IPS-NIHi11 (cell line): ENCODE data around the gene CDC42BPB.
"Not testable (repeated sequence)": the region's sequence is repeated elsewhere in the genome, so short reads cannot be mapped to it uniquely, and the experiment has no call there.

Experiments
- DNase-seq: peaks from one replicate; pipeline ENCODE4 v3.0.0; 2012; ENCODE audit warnings: mixed read lengths, low spot score

The CDC42BPB gene

DNA sequence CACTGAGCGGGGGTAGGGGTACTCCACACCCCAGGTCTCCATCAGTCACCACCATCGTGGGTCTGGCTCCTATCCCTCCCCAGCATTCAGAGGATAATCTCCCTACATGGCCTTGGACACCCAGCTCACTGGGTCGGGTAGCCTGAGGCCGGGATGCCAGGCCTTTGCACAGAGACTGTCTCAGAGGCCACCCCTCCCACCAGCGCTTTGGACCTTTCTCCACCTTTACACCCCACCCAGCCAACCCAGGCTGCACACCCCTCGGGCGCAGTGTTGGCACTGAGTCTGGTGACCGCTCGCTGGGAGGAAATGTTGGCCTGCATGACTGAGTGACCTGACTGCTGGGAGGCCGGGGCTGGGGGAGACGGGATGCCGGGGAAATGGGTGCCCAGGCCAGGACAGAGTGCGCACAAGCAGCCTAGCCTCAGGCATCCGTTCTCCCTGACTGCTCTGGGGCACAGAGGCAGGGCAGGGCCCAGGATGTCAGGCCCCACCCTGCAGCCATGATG lies 16.1 kb upstream of the CDC42BPB start:
- no peak for DNase-seq

DNA sequence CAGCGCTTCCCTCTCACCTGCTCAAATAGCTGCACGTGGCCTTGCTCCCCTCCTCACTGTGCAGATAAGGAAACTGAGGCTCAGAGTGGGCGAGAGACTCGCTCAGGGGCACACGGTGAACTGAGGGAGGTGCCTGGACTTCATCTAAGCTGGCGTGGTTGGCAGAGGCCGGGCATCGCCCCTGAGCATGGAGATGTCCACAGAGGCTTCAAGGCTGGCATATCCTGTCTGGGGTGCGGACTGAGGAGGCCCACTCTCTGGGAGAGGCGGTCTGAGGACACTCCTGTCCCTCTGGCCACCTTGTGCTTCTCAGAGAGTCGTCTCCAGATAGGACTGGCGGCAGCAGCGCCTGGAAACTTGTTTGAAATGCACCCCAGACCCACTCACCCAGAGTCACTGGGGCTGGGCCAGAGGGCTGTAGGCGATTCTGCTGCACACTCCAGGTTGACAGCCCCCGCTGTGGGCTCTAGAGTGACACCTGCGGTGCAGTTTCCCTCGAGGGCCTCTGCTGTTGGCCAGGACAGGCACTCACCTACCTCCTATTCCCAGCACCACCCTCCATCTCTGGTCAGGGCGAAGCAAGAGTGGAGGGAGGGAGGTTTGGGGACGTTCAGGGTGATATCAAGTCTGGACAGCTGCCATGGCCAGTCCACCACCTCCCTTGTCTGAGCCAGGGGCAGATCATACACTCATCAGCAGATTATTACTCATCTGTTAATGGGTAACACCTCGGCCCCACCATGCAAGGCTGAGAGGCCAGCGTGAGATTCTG lies 15.4 kb upstream of the CDC42BPB start:
- DNase-seq = no peak

DNA sequence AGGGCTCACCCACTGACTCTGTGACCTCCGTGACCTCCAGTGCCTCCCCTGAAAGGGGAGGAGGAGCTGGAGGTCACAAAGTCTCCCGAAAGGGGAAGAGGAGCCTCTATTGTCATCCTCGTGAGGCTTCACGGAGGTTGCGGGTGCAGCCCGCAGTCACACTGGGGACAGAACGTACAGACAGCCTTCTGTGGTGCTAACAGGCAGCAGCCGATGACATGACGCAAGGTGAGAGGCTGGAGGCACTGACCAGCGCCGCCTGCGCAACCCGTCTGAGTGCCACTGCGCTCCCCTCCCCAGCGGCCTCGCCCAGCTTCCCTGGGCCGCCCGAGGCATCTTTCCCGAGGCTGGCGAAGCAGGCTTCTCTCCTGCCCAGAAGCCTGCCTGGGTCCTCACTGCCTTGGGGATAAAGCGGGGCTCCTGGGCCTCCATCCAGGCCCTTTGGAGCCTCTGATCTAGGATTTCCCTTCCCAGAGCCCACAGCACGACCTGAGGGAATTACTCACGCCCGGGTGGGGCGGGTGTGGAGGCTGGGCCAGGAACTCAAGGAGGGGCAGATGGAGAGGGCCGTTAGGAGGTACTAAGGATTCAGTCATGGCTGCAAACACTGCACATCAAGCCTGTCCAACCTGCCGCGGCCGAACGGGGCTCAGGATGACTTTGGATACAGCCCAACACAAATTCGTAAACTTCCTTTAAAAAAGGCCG lies 14.3 kb upstream of the CDC42BPB start:
- DNase-seq = no peak

DNA sequence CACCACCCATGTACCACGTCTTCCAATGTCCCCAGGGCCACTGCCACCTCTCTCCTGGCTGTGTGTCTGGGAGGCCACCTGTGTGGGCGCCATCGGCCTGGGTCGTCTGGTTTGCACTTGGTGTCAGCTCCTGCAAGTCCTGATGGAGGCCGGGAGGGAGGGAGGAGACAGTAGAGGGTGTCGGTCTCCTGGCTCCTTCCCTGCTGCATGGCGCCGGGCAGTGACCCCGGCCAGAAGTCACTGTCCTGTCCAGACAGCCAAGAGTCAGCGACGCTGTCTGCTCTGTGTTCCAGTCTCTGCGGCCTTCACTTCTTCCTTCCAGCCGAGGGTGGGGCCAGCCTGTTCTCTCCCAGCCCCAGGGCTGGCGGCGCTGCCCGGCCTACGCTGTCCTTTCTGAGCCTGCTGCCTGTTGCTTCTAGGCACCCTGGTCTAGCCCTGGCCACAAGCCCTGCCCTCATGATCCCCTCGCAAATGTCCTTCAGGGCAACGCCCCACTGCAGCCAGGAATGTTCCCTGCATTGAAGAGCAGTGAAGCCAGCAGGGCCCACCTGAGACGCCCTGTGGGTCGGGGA lies 13.7 kb upstream of the CDC42BPB start:
- no peak for DNase-seq

DNA sequence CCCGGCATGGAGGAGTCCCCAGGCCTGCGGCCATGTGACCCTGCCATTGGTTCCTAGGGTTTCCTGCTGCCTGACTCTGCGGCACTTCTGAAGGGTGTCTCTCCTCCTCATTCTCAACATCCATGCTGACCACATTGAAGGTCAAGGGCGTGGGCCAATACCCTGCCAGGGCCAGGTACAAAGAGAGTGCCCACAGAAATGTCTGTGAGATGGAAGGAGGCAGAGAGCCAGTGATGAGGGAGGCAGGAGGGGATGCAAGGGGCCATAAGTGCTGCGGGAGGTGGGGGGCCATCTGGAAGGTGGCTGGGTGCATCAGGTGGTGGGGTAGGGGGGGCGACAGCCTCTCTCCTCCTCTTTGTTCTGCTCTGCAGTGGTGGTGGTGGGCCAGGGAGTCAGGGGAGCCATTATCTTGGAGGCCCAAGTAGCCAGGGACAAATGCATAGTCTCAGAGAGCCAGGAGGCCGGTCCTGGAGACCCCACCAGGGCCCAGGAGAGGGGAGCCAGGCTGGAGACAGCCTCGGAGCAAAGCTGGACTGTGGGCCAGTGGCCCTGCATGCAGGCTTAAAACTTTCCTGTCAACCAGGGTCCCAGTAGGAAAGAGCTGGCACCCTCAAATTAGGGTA lies 13.0 kb upstream of the CDC42BPB start:
- DNase-seq = no peak

DNA sequence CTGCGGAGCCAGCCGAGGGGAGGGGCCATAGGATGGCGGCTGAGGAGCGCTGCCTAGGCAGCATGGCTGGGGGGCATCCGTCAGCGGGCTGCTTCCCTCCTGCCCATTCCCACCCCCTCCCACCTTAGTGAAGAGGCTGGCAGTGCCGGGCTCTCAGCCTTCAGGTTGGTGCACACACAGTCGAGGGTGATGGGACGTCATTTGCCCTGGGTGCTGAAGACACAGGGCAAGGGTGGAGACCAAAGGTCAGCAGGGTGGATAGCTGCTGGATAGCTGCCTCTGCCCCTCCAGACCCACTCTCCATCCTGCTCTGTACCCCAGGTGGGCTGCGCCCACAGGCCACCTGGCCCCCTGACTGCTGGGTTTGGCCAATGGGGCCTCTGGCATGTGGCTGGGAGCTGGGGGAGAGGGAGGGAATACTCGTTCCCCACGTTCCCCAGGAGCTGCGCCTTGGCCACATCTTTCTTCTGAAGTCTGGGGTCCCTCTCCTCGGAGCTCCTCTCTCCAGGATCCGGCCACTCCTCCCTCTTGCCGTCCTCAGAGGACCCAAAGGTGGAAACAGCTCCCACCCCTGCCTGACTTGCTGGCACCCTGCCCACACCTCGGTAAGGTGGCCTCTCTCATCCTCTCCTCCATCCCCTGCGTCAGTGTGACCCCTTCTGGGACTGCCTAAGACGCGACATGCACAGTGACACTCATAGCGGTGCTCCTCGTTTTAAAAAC lies 11.2 kb upstream of the CDC42BPB start:
- DNase-seq = no peak

DNA sequence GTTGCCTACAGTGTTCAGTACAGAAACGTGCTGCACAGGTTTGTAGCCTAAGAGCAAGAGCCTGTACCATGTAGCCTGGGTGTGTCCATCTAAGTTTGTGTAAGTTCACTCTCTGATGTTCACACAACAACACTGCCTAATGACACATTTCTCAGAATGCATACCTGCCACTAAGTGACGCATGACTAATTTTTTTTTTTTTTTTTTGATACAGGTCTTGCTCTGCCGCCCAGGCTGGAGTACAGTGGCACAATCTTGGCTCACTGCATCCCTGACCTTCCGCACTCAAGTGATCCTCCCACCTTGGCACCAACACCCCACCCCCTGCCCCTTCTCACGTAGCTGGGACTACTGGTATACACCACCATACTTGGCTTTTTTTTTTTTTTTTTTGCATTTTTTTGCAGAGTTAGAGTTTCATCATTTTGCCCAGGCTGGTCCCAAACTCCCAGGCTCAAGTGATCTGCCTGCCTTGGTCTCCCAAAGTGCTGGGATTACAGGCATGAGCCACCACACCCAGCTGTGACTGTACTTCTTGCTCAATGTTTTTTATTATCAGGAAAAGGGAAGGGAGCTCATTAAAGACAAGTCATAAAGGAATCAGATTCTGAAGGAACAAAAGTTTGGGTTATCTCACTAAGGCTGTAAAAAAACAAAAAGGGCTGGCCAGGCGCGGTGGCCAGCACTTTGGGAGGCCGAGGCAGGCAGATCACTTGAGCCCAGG lies 10.0 kb upstream of the CDC42BPB start:
- no peak for DNase-seq

DNA sequence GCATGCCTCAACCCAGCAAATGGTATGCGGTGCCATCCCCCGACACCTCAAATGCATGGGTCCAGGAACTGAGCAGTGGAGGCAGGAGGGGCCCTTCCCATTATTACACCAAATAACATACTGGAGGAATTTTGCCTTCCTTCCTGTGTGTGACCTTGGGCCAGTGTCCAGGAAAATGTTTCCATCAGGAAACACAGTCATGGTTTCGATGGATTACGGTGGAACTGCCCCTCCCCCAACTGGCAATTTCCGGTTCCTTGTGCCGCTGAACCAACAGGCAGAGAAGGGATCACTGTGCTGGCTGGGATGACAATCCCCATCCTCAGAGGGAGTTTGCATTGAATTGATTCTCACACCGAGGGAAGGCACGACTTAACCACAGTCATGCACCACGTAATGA lies 9.1 kb upstream of the CDC42BPB start:
- DNase-seq = no peak

DNA sequence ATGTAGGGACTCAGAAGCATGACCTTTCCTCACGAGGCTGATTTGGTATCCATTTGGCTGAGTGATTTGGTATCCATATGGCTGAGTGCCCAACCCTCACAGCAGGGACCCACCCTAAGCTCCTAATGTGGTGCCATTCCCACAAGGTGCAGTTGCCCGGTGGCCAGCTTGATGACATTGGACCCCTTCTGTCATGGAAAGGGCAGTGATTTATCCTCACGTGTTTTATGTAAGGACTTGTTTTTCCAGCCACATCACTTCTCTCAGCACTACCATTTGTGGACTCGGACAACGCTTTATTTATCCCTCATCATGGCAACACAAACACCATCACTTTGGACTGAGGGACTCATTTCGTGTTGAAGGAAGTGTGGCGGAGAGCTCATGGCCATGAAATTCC lies 8.5 kb upstream of the CDC42BPB start:
- no peak for DNase-seq

DNA sequence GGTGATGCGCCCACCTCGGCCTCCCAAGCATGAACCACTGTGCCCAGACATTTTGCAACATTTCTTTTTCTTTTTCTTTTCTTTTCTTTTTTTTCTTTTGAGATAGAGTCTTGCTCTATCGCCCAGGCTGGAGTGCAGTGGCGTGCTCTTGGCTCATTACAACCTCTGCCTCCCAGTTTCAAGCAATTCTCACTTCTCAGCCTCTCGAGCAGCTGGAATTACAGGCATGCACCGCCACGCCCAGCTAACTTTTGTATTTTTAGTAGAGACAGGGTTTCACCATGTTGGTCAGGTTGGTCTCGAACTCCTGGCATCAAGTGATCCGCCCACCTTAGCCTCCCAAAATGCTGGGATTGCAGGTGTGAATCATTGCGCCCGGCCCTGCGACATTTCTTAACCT lies 7.6 kb upstream of the CDC42BPB start:
- DNase-seq = no peak

DNA sequence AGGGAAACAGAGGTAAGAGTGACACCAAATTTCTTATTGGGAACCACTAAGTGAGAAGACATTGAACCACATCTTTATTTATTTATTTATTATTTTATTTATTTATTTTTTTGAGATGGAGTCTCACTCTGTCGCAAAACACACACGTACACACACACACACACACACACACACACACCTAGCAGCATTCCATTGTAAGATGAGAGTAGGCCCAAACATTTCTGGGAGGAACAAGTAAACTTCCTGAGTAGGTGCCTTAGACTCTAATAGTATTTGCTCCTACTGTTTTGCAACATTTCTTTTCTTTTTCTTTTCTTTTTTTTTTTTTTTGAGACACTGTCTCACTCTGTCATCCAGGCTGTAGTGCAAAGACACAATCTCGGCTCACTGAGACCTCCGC lies 7.1 kb upstream of the CDC42BPB start:
- no peak for DNase-seq

DNA sequence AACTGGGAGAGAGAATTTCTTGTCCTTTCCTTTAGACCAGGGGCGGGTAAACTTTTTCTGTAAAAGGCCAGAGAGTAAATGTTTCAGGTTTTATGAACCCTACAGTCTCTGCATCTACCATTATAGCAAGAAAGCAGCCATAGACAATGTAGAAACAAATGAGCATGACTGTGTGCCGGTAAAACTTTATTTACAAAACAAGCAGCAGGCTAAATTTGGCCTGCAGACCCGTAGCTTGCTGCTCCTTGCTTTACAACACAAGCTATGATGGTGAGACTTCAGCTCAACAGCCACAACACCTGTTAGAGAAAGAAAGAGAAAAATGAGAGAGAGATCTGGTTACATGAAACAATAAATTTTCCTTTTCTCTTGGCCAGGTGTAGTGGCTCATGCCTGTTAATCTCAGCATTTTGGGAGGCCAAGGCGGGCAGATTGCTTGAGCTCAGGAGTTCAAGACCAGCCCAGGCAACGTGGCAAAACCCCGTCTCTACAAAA lies 4.2 kb upstream of the CDC42BPB start:
- DNase-seq = no peak

DNA sequence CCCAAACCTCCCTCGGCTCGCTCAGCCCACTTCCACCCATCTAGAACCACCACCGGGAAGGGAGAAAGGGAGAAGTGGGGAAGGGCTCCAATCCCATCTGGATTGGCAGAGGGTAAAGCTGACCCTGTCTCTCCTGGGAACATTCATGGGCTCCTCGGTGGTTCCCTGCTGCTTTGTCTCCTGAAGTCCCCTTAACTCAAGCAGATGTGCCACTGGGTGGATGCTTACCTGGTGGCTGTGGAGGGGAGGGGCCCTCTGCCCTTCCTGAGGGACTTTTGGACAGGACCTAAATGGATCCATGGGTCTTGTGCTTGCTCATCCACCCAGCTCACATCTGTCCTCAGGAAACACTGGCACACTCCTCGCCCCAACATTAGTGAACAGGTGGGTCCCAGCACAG lies 2.2 kb upstream of the CDC42BPB start:
- DNase-seq = no peak

DNA sequence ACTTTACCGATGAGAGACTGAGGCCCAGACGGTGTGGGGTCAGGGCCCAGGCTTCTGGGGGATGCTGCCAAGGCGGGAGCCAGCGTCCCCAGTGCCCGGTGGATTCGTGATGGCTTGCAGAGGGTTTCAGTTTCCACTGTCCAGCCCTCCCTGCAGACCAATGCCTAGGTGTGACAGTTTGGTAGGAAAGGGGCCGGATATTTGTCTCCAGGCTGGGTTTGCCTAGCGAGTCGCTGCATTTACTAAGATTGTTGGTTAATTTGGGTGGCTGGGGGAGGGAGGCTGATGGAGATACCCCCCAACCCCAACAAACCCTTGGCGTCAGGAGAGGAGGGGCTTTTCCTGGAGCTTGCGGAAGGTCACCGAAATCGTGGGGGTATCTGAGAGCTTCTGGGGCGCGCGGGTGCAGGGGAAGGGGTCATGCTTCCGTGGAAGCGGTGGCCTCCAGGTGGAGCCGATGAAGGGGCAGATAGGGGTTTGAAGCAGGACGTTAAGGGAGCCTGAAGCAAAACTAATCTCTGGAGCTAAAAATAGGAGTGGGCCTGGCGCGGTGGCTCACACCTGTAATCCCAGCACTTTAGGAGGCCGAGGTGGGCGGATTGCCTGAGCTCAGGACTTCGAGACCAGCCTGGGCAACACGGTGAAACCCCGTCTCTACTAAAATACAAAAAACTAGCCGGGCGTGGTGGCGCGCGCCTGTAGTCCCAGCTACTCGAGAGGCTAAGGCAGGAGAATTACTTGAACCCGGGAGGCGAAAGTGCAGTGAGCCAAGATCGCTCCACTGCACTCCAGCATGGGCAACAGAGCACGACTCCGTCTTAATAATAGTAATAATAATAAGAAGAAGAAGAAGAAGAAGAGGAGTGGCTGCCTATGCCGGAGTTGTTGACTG lies 1.1 kb upstream of the CDC42BPB start:
- no peak for DNase-seq

DNA sequence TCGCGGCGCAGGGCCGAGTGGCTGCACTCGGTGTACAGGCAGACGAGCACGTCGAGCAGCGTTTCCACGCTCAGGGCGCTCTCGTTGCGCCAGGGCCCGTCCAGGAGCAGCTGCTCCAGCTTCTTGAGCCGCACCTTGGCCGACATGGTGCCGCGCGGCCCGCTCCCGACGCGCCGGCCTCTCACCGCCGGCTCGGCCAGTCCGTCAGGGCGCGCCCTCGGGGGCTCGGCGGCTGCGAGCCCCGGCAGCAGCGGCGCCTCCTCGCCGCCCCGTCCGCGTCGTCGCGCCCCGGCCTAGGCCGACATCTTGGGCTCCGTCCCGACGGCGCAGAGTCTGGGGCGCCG lies 349 bp downstream of the CDC42BPB start:
- DNase-seq = no peak

DNA sequence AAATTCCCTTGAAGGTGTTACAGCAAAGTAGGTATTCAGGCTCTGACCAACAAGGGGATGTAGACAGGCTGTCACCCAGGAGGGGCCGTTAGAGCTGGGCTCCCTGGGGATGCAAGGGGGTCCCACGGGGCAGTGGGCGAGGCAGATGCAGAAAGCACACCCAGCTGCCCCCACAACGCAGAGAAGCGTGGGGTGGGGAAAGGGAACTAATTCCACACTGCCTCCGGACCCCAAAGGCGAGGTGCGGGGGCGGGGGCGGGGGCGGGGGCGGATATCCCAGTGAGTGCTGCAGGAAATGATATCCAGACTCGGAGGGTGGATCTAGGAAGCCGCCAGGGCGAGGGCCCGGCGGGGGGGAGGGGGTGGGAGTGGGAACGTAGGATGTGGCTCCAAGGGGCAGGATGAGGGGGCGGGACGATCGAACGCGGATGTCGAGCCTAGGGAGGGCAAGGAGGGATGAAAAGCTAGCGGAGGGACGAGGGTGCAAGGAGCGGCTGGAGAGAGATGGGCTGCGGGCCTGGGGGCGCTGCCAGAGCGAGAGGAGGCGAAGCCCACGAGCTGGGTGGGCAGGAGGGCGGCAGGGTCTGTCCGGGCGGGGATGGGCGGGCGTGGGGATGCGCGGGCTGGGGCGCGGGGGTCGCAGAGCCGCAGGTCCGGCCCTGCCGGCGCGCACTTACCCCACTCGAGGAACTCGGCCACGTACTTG lies 874 bp downstream of the CDC42BPB start:
- peak; percentile 74 for DNase-seq

DNA sequence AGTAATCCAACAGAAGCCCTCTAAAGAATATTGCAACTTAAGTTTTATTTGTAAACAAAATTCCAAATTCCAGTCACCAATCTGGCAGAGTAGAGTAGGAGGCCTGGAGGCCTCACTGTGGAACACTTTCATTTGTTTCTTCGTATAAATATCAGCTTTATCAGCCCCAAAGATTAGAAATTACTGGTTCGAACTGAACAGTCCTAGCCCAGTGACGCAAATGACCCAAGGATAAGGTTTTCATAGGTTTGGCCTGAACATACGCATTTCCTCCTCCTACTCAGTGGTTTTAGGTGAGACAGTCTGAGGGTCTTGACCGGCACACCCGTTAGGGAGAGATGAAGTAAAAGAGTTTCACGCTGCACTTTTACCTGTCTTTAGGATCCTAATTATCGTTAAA lies 1.7 kb downstream of the CDC42BPB start:
- DNase-seq = no peak

DNA sequence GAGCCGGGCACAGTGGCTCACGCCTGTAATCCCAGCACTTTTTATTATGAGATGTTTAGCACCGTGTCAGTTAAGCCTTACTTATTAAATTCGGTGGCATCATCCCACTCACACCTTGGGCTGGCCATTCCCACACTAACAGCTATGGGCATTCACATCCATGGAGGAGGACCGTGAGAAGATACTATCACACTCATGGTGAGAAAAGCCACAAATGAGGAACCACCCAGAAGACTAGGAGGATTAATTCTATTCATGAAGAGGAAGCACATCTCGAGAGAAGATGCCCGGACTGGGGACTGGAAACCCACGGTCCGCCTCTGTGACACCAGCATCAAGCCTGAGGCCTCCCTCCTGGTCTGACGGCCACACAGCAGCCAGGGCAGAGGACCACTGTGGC lies 4.9 kb downstream of the CDC42BPB start:
- DNase-seq = no peak

DNA sequence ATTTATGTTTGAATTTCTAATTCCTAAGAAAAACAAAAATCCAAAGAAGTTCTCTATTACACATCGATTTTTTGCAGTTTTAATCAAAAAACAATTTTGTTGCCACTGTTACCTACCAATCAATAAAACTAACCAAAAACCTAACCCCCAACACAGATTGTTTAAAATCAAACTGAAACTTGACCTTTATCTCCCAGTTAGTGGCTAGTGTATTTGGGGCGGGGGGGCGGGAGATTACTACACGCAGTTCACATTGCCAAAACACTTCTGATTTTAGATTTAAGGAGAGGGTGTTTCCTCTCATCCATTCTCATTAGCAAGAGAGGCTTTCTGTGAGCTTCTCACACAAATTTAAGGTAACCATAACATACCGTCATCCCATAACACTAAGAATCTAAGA lies 6.4 kb downstream of the CDC42BPB start:
- no peak for DNase-seq

DNA sequence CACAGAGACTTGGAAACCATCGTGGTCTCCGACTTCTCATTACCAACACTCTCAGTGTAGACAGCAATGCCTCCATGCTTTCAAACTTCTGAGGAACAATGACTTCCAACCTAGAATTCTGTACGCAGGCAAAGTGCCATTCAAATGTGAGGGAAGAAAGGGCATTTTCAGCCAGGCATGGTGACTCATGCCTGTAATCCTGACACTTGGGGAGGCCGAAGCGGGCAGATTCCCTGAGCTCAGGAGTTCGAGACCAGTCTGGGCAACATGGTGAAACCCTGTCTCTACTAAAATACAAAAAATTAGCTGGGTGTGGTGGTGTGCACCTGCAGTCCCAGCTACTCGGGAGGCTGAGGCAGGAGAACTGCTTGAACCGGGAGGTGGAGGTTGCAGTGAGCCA lies 9.9 kb downstream of the CDC42BPB start:
- not testable (repeated sequence) for DNase-seq
